Suppressor macrophage treated with lipopolysaccharide for 4 hours (primary cell): ENCODE results near the gene HINT2.
A peak's percentile ranks its signal among the peaks of the same experiment; 100 is the strongest.

ENCODE experiments used
- DNase-seq: peaks from one replicate; pipeline ENCODE4 v3.0.0-alpha.2; 2020

Gene HINT2

GRCh38 chr9:35814841-35815543, at the start of gene HINT2:
Gene HINT2 (minus strand): TSS chr9:35815042. CDS start chr9:35814979, 63 bp downstream.
- peak; percentile 98 for DNase-seq

- no peak for DNase-seq
Observed at GRCh38 chr9:35863583-35863982, 48.7 kb upstream of the HINT2 start.

GRCh38 chr9:35862328-35862727, 47.5 kb upstream of the HINT2 start:
- no peak for DNase-seq

- DNase-seq: no peak
Observed at GRCh38 chr9:35861161-35861897, 46.5 kb upstream of the HINT2 start.

GRCh38 chr9:35859990-35860339, 45.1 kb upstream of the HINT2 start:
- no peak for DNase-seq

- no peak for DNase-seq
Observed at GRCh38 chr9:35859310-35859989, 44.6 kb upstream of the HINT2 start.

- DNase-seq: no peak
Observed at GRCh38 chr9:35858458-35858857, 43.6 kb upstream of the HINT2 start.

GRCh38 chr9:35856882-35857281, 42.0 kb upstream of the HINT2 start:
- DNase-seq: no peak

- no peak for DNase-seq
Observed at GRCh38 chr9:35856206-35856605, 41.4 kb upstream of the HINT2 start.

- no peak for DNase-seq
Observed at GRCh38 chr9:35854091-35854762, 39.4 kb upstream of the HINT2 start.

GRCh38 chr9:35852876-35853865, 38.3 kb upstream of the HINT2 start:
- no peak for DNase-seq

GRCh38 chr9:35852267-35852815, 37.5 kb upstream of the HINT2 start:
- DNase-seq: no peak

- peak; percentile 37 for DNase-seq
Observed at GRCh38 chr9:35847792-35848572, 33.1 kb upstream of the HINT2 start.

- DNase-seq: no peak
Observed at GRCh38 chr9:35845824-35846771, 31.3 kb upstream of the HINT2 start.

- peak; percentile 95 for DNase-seq
Observed at GRCh38 chr9:35844628-35845270, 29.9 kb upstream of the HINT2 start.

- DNase-seq: peak; percentile 50
Observed at GRCh38 chr9:35842795-35843194, 28.0 kb upstream of the HINT2 start.

- peak; percentile 66 for DNase-seq
Observed at GRCh38 chr9:35842020-35842745, 27.3 kb upstream of the HINT2 start.

- no peak for DNase-seq
Observed at GRCh38 chr9:35841645-35841900, 26.7 kb upstream of the HINT2 start.
